ENCODE data around the gene SIRPD.
A peak's percentile ranks its signal among the peaks of the same experiment; 100 is the strongest.

Gene SIRPD

GRCh38 chr20:1490643-1491195 is 66.8 kb downstream of the SIRPD start:
- TF ChIP-seq CTCF (IDR thresholded peaks at IDR 0.05; ENCODE audit: low read depth, low read length, poor library complexity, severe bottlenecking) = no peak
- no peak for TF ChIP-seq EZH2phosphoT487 (IDR thresholded peaks at IDR 0.05; ENCODE audit: borderline replicate concordance, low read length)
- Histone ChIP-seq H4K20me1 (ENCODE audit: control insufficient read depth, insufficient read depth, low read depth, low read length) (no peaks in the 10 kb centered on the region), H3F3A (ENCODE audit: control insufficient read depth, insufficient read depth) (peaks cover 18% of the 10 kb centered on the region), H3K4me2 (ENCODE audit: low read length) (peak overlapping the region; percentile 49), H3K79me2 (ENCODE audit: control insufficient read depth, low read length) (peaks cover 7% of the 10 kb centered on the region; the same call in 1 of the 2 replicates), H3K4me1 (ENCODE audit: control insufficient read depth, low read length) (peaks cover 97% of the 10 kb centered on the region), H3K9me3 (ENCODE audit: control insufficient read depth, insufficient read depth, low read length) (peaks cover 7% of the 10 kb centered on the region; the same call in 1 of the 2 replicates), H3K36me3 (ENCODE audit: control insufficient read depth, low read length) (no peaks in the 10 kb centered on the region), H3K27ac (ENCODE audit: low read depth, low read length) (peak overlapping the region; percentile 88), H3K9me2 (replicated peaks; ENCODE audit: control insufficient read depth, low read length) (no peaks in the 10 kb centered on the region), H3K27me3 (ENCODE audit: control insufficient read depth, low read length) (no peaks in the 10 kb centered on the region), H3K4me3 (ENCODE audit: low read length) (peak overlapping the region; percentile 55)

- Histone ChIP-seq H3F3A (ENCODE audit: control insufficient read depth, insufficient read depth) (peaks cover 18% of the 10 kb centered on the region), H3K4me2 (ENCODE audit: low read length) (peak overlapping the region; percentile 49), H3K9me3 (ENCODE audit: control insufficient read depth, insufficient read depth, low read length) (peaks cover 7% of the 10 kb centered on the region; the same call in 1 of the 2 replicates), H3K4me3 (ENCODE audit: low read length) (peak overlapping the region; percentile 55), H3K27me3 (ENCODE audit: control insufficient read depth, low read length) (no peaks in the 10 kb centered on the region), H3K79me2 (ENCODE audit: control insufficient read depth, low read length) (peaks cover 8% of the 10 kb centered on the region; the same call in 1 of the 2 replicates), H3K4me1 (ENCODE audit: control insufficient read depth, low read length) (peaks cover 99% of the 10 kb centered on the region), H4K20me1 (ENCODE audit: control insufficient read depth, insufficient read depth, low read depth, low read length) (no peaks in the 10 kb centered on the region), H3K27ac (ENCODE audit: low read depth, low read length) (peak overlapping the region; percentile 88), H3K36me3 (ENCODE audit: control insufficient read depth, low read length) (no peaks in the 10 kb centered on the region), H3K9me2 (replicated peaks; ENCODE audit: control insufficient read depth, low read length) (no peaks in the 10 kb centered on the region)
- TF ChIP-seq EZH2phosphoT487 (IDR thresholded peaks at IDR 0.05; ENCODE audit: borderline replicate concordance, low read length) = no peak
- TF ChIP-seq CTCF (IDR thresholded peaks at IDR 0.05; ENCODE audit: low read depth, low read length, poor library complexity, severe bottlenecking) = no peak
Measured at GRCh38 chr20:1489764-1490436, 67.6 kb downstream of the SIRPD start.

- peak overlapping the region; percentile 55 for H3K4me3 ChIP-seq (ENCODE audit: low read length)
- peaks cover 18% of the 10 kb centered on the region for H3F3A ChIP-seq (ENCODE audit: control insufficient read depth, insufficient read depth)
Measured at GRCh38 chr20:1489325-1489724, 68.2 kb downstream of the SIRPD start.

More at GRCh38 chr20:1489325-1489724, 68.2 kb downstream of the SIRPD start:
- peaks cover 7% of the 10 kb centered on the region; the same call in 1 of the 2 replicates for H3K9me3 ChIP-seq (ENCODE audit: control insufficient read depth, insufficient read depth, low read length)
- no peaks in the 10 kb centered on the region for H4K20me1 ChIP-seq (ENCODE audit: control insufficient read depth, insufficient read depth, low read depth, low read length)
- no peaks in the 10 kb centered on the region for H3K27me3 ChIP-seq (ENCODE audit: control insufficient read depth, low read length)
- no peaks in the 10 kb centered on the region for H3K36me3 ChIP-seq (ENCODE audit: control insufficient read depth, low read length)
- peaks cover 99% of the 10 kb centered on the region for H3K4me1 ChIP-seq (ENCODE audit: control insufficient read depth, low read length)
- peak overlapping the region; percentile 88 for H3K27ac ChIP-seq (ENCODE audit: low read depth, low read length)
- TF ChIP-seq CTCF (IDR thresholded peaks at IDR 0.05; ENCODE audit: low read depth, low read length, poor library complexity, severe bottlenecking) (no peak), EZH2phosphoT487 (IDR thresholded peaks at IDR 0.05; ENCODE audit: borderline replicate concordance, low read length) (no peak)
- H3K79me2 ChIP-seq (ENCODE audit: control insufficient read depth, low read length) = peaks cover 9% of the 10 kb centered on the region; the same call in 1 of the 2 replicates
- H3K4me2 ChIP-seq (ENCODE audit: low read length) = peak overlapping the region; percentile 49
- H3K9me2 ChIP-seq (replicated peaks; ENCODE audit: control insufficient read depth, low read length) = no peaks in the 10 kb centered on the region
